ENCODE measurements around the gene RTRAF. TPM values are rescaled to one million over a fixed set of nuclear protein-coding genes. Genes with fewer than 3 reads are reported as not detected.
A peak's percentile ranks its signal among the peaks of the same experiment; 100 is the strongest.

The RTRAF gene
- polyA plus RNA-seq, 5 donors = 251 to 353 (median 275) TPM

- DNase-seq = no peak
Observed at GRCh38 chr14:52048641-52049204, 59.4 kb downstream of the RTRAF start.

GRCh38 chr14:52049271-52049670, 59.9 kb downstream of the RTRAF start:
- DNase-seq = no peak

GRCh38 chr14:52049721-52050588, 60.6 kb downstream of the RTRAF start:
- DNase-seq = no peak

GRCh38 chr14:52051251-52051650, 61.9 kb downstream of the RTRAF start:
- no peak for DNase-seq

- DNase-seq = no peak
Observed at GRCh38 chr14:52051871-52052270, 62.5 kb downstream of the RTRAF start.

- no peak for DNase-seq
Observed at GRCh38 chr14:52052288-52052943, 63.1 kb downstream of the RTRAF start.

- DNase-seq = no peak
Observed at GRCh38 chr14:52053044-52053443, 63.7 kb downstream of the RTRAF start.

GRCh38 chr14:52054678-52055077, 65.3 kb downstream of the RTRAF start:
- no peak for DNase-seq

GRCh38 chr14:52055167-52055566, 65.8 kb downstream of the RTRAF start:
- DNase-seq = no peak

- DNase-seq = no peak
Observed at GRCh38 chr14:52058341-52058740, 69.0 kb downstream of the RTRAF start.

- DNase-seq = no peak
Observed at GRCh38 chr14:52059649-52060048, 70.3 kb downstream of the RTRAF start.

GRCh38 chr14:52060080-52060479, 70.7 kb downstream of the RTRAF start:
- peak; percentile 78 to 81 for DNase-seq

Other genes starting within 250 kb of the RTRAF start
- 100 to 1,000 TPM in 1 of 5 donors, 10 to 100 TPM in 4; 67.5 to 101 (median 98.3) TPM for gene GNG2, start 128.9 kb upstream of the RTRAF start, polyA plus RNA-seq (ENCODE audit: insufficient read depth in 1 of 5, insufficient read length in 5 of 5, low replicate concordance in 1 of 5)
- 100 to 1,000 TPM; 191 to 560 (median 234) TPM for gene NID2, start 79.5 kb downstream of the RTRAF start, polyA plus RNA-seq (ENCODE audit: insufficient read depth in 1 of 5, insufficient read length in 5 of 5, low replicate concordance in 1 of 5)